Stomach (tissue), 9 donors: Measurements from ENCODE around the gene GPD2. TPM values are rescaled to one million over a fixed set of nuclear protein-coding genes. Genes with fewer than 3 reads are reported as not detected.

Source experiments
- DNase-seq, 2 donors: peaks; one replicate each; pipeline versions ENCODE4 v3.0.0 to v3.0.0-alpha.2; 2013 to 2019
- H3K27ac ChIP-seq, 5 donors: fragments of 200-600 bp in 4 of 5; sonication (generic) in 4 of 5; one replicate each; pipeline ENCODE4 v1.5.1; 2013 to 2019; ENCODE audit warnings: mild to moderate bottlenecking in 1 of 5, moderate library complexity in 1 of 5
- H3K27me3 ChIP-seq, 3 donors: fragments of 200-600 bp; sonication (generic); one replicate each; pipeline ENCODE4 v1.5.1; 2017 to 2019; ENCODE audit warnings: mixed run types in 1 of 3
- H3K36me3 ChIP-seq, 4 donors: fragments of 200-600 bp; sonication (generic); 1 replicate in 3 of 4; 2 replicates in 1 of 4; pipeline ENCODE4 v1.5.1; 2016 to 2019
- H3K4me1 ChIP-seq, 4 donors: fragments of 200-600 bp; sonication (generic); one replicate each; pipeline ENCODE4 v1.5.1; 2016 to 2019
- H3K4me3 ChIP-seq, 4 donors: fragments of 200-600 bp; sonication (generic) in 3 of 4; one replicate each; pipeline ENCODE4 v1.5.1; 2016 to 2019; ENCODE audit warnings: mild to moderate bottlenecking in 1 of 4
- H3K9me3 ChIP-seq, 4 donors: fragments of 200-600 bp; sonication (generic); one replicate each; pipeline ENCODE4 v1.5.1; 2016 to 2019
- EP300 ChIP-seq: sonication (generic); formaldehyde crosslinking; IDR thresholded peaks from one replicate; pipeline ENCODE4 v1.6.1; 2017; ENCODE audit warnings: antibody characterized with exemption
- POLR2A ChIP-seq, 4 donors: fragments of 450-650 bp; IDR thresholded peaks; one replicate each; pipeline ENCODE4 v1.6.1; 2016; ENCODE audit warnings: antibody characterized with exemption in 4 of 4, control low read depth in 2 of 4, mild to moderate bottlenecking in 1 of 4, moderate library complexity in 1 of 4
- POLR2AphosphoS5 ChIP-seq, 3 donors: sonication (generic); formaldehyde crosslinking; IDR thresholded peaks; one replicate each; pipeline ENCODE4 v1.6.1; 2016; ENCODE audit warnings: antibody characterized with exemption in 3 of 3
- WGBS, 5 donors: extraction: QIAGEN DNeasy Blood & Tissue Kit in 3 of 5; methylation state at CpG; one replicate each; pipeline versions ENCODE4 v1.1.5 to v1.1.7; 2013 to 2018; 5-methylcytosine and 5-hydroxymethylcytosine counted together
- intact Hi-C: fragments of 100-400 bp; cut with DNase I; formaldehyde crosslinking; loops from one replicate; pipeline ENCODE4 v1.15.1; 2023; ENCODE audit warnings: low total_unique reads
- polyA plus RNA-seq, 3 donors: library from polyadenylated mRNA; stranded (reverse); fragments of 200-250 nt; gene quantifications; one replicate each; pipeline ENCODE4 v1.2.3, GENCODE V29; 2013
- total RNA-seq, 5 donors: library from RNA; depleted of rRNA; stranded (reverse); fragments of >200 nt; gene quantifications; one replicate each; pipeline versions ENCODE4 v1.1.0 to v1.2.3, GENCODE V29; 2014 to 2016
- TF ChIP-seq, protein P1 (sequence below), 7 experiments: fragments of 450-650 bp in 4 of 7; fragments of 200-600 bp in 3 of 7; sonication (generic) in 3 of 7; IDR thresholded peaks; one replicate each; pipeline ENCODE4 v1.5.1; 2016 to 2019; ENCODE audit warnings: antibody characterized with exemption in 7 of 7, control low read depth in 2 of 7, mild to moderate bottlenecking in 1 of 7
- donor health status: healthy with polysubstance abuse.
- donor health status: Bipolar disorder and iron deficiency.
- donor health status: healthy.

The GPD2 gene
- total and polyA plus RNA-seq, 8 donors: 6.2 to 254 (median 11.5) TPM

DNA sequence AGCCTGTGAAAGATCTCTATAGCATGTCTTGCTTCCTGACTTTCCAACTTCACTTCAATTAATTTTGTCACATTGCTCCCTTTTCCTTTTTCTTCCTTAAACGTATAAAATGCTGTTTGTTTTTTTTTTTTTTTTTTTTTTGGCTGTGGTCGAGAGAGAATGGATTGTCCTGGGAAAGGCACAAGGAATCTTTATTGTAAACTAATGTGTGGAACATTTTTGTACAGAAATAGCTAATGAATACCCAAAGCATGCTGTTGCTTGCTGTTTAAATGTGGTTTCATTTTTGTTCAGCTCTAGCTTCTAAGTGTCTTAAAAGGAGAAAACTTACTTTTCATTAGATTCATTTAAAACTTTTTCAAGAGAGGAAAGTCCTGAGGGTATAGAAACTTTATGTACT, 105.5 kb downstream of the GPD2 start:
- no peak for DNase-seq
- no peak overlapping the region for H3K4me3 ChIP-seq
- peaks cover 0 to 23% (median 3%) of the 10 kb centered on the region in 4 donors for H3K4me1 ChIP-seq
- no peaks in the 10 kb centered on the region for H3K27me3 ChIP-seq
- TF ChIP-seq POLR2A (IDR thresholded peaks at IDR 0.05) (no peak), EP300 (no peak), POLR2AphosphoS5 (IDR thresholded peaks at IDR 0.05) (no peak)
- TF ChIP-seq, protein P1, sequence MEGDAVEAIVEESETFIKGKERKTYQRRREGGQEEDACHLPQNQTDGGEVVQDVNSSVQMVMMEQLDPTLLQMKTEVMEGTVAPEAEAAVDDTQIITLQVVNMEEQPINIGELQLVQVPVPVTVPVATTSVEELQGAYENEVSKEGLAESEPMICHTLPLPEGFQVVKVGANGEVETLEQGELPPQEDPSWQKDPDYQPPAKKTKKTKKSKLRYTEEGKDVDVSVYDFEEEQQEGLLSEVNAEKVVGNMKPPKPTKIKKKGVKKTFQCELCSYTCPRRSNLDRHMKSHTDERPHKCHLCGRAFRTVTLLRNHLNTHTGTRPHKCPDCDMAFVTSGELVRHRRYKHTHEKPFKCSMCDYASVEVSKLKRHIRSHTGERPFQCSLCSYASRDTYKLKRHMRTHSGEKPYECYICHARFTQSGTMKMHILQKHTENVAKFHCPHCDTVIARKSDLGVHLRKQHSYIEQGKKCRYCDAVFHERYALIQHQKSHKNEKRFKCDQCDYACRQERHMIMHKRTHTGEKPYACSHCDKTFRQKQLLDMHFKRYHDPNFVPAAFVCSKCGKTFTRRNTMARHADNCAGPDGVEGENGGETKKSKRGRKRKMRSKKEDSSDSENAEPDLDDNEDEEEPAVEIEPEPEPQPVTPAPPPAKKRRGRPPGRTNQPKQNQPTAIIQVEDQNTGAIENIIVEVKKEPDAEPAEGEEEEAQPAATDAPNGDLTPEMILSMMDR (IDR thresholded peaks at IDR 0.05): no peak
- H3K27ac ChIP-seq: no peak overlapping the region
- WGBS, 5 donors: 21 to 52% (median 41%) methylated on average over 2 of the region's 2 CpGs
- H3K9me3 ChIP-seq: no peaks in the 10 kb centered on the region
- intact Hi-C loops: no loop called here
- peaks cover 0 to 5% (median 0%) of the 10 kb centered on the region in 4 donors for H3K36me3 ChIP-seq

- no peaks in the 10 kb centered on the region for H3K9me3 ChIP-seq
- WGBS, 5 donors: 56 to 94% (median 74%) methylated on average over 3 of the region's 3 CpGs
- H3K4me1 ChIP-seq: no peaks in the 10 kb centered on the region
- peaks cover 0 to 28% (median 16%) of the 10 kb centered on the region in 4 donors for H3K36me3 ChIP-seq
- no peak for DNase-seq
- no peak overlapping the region for H3K4me3 ChIP-seq
- no peak overlapping the region for H3K27ac ChIP-seq
- no peak for TF ChIP-seq POLR2AphosphoS5 (IDR thresholded peaks at IDR 0.05)
- no peak for TF ChIP-seq POLR2A (IDR thresholded peaks at IDR 0.05)
- TF ChIP-seq, protein P1 (IDR thresholded peaks at IDR 0.05): no peak
- TF ChIP-seq EP300: no peak
- H3K27me3 ChIP-seq: no peaks in the 10 kb centered on the region
- intact Hi-C loops: no loop called here
These were observed 112.2 kb downstream of the GPD2 start for GRCh38 chr2:156548413-156548812.

- H3K27ac ChIP-seq: no peak overlapping the region
- intact Hi-C loops: no loop called here
- H3K4me3 ChIP-seq: no peak overlapping the region
- no peaks in the 10 kb centered on the region for H3K9me3 ChIP-seq
- H3K36me3 ChIP-seq: peaks cover 5 to 41% (median 32%) of the 10 kb centered on the region in 4 donors
- H3K27me3 ChIP-seq: no peaks in the 10 kb centered on the region
- H3K4me1 ChIP-seq: no peaks in the 10 kb centered on the region
- TF ChIP-seq EP300 (no peak), POLR2A (IDR thresholded peaks at IDR 0.05) (no peak), POLR2AphosphoS5 (IDR thresholded peaks at IDR 0.05) (no peak)
- TF ChIP-seq, protein P1 (IDR thresholded peaks at IDR 0.05): no peak
- no peak for DNase-seq
These were observed 117.7 kb downstream of the GPD2 start for GRCh38 chr2:156553714-156554442.

DNA sequence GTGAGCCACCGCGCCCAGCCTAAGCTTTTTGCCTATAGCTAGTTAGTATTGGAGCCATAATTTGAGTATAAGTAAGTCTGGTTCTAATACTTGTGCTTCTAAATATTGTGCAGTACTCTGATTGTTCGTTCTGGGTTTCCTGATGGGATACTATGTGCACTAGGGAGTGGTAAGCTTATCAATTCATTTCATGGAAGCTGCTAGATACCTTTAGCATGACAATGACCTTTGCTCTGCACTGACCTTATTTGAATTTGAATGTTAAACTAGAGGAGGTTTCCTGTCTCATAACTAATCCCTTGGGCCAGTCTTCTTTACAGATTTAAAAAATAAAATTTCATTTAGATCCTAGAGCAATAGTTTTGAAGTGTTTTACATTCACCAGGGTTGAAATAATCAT, 125.1 kb downstream of the GPD2 start:
- Histone ChIP-seq H3K4me3 (no peak overlapping the region), H3K27me3 (no peaks in the 10 kb centered on the region), H3K4me1 (peaks cover 0 to 14% (median 3%) of the 10 kb centered on the region in 4 donors), H3K27ac (no peak overlapping the region), H3K36me3 (peaks cover 5 to 24% (median 20%) of the 10 kb centered on the region in 4 donors), H3K9me3 (no peaks in the 10 kb centered on the region)
- no peak for TF ChIP-seq POLR2AphosphoS5 (IDR thresholded peaks at IDR 0.05)
- no peak for TF ChIP-seq EP300
- TF ChIP-seq POLR2A (IDR thresholded peaks at IDR 0.05): no peak
- TF ChIP-seq, protein P1 (IDR thresholded peaks at IDR 0.05): no peak
- WGBS, 5 donors: 83 to 91% (median 89%) methylated on average over 3 of the region's 3 CpGs
- intact Hi-C loops: no loop called here
- no peak for DNase-seq
